OCI-LY7 (cell line): ENCODE data around the gene HEPACAM. TPM values are rescaled to one million over a fixed set of nuclear protein-coding genes. Genes with fewer than 3 reads are reported as not detected.

Experiments used
- BruUV-seq: library from RNA; stranded (reverse); fragments of 400-500 nt; replicated peaks from 2 replicates; lab custom pipeline; 2021; lab: Mats Ljungman, UMichigan
- CTCF ChIA-PET: fragments of 300-600 bp; sonication (Branson Sonifier 250); formaldehyde crosslinking; loops from one replicate; lab custom pipeline; 2022; ENCODE audit warnings: antibody characterized with exemption; ENCODE audit not compliant: unreplicated experiment; lab: Charles Lee
- POLR2A ChIA-PET: fragments of 300-600 bp; sonication (Branson Sonifier 250); formaldehyde crosslinking; loops from one replicate; lab custom pipeline; 2022; ENCODE audit warnings: antibody characterized with exemption; lab: Charles Lee
- DNase-seq: peaks from one replicate; pipeline ENCODE4 v3.0.0-alpha.2; 2015; ENCODE audit warnings: low spot score
- H2AFZ ChIP-seq: fragments of 200-600 bp; sonication (generic), shearing (Covaris generic); 2 replicates; pipeline ENCODE4 v1.6.1; 2014; ENCODE audit warnings: mild to moderate bottlenecking, antibody characterized with exemption, low read length, moderate library complexity
- H3K27ac ChIP-seq: fragments of 200-600 bp; sonication (generic); 2 replicates; pipeline ENCODE4 v1.5.1; 2014; ENCODE audit warnings: mixed run types, low read depth, mild to moderate bottlenecking, moderate library complexity, low read length, inconsistent platforms; ENCODE audit not compliant: poor library complexity, severe bottlenecking
- H3K36me3 ChIP-seq: fragments of 200-600 bp; sonication (generic); 2 replicates; pipeline ENCODE4 v1.6.1; 2014; ENCODE audit warnings: mild to moderate bottlenecking, antibody characterized with exemption, low read length, moderate library complexity, mixed read lengths; ENCODE audit not compliant: insufficient read depth
- H3K4me1 ChIP-seq: fragments of 200-600 bp; sonication (generic); 2 replicates; pipeline ENCODE4 v1.5.1; 2014; ENCODE audit warnings: mild to moderate bottlenecking, low read length; ENCODE audit not compliant: insufficient read depth, poor library complexity, severe bottlenecking
- H3K4me2 ChIP-seq: fragments of 200-600 bp; sonication (generic); 2 replicates; pipeline ENCODE4 v1.6.1; 2014; ENCODE audit warnings: mild to moderate bottlenecking, low read length
- H3K4me3 ChIP-seq: fragments of 200-600 bp; sonication (generic); 2 replicates; pipeline ENCODE4 v1.5.1; 2014; ENCODE audit warnings: mild to moderate bottlenecking, low read depth, low read length; ENCODE audit not compliant: poor library complexity, severe bottlenecking
- H3K79me2 ChIP-seq: fragments of 200-600 bp; sonication (generic); 2 replicates; pipeline ENCODE4 v1.6.1; 2016; ENCODE audit warnings: low read depth, mild to moderate bottlenecking, low read length, moderate library complexity, mixed read lengths; ENCODE audit not compliant: insufficient read depth
- H3K9me2 ChIP-seq: fragments of 200-600 bp; sonication (generic); 2 replicates; pipeline ENCODE4 v1.6.1; 2016; ENCODE audit warnings: mild to moderate bottlenecking, low read length, mixed read lengths; ENCODE audit not compliant: insufficient read depth
- H3K9me3 ChIP-seq: fragments of 200-600 bp; sonication (generic); 2 replicates; pipeline ENCODE4 v1.6.1; 2014; ENCODE audit warnings: mild to moderate bottlenecking, mixed run types, low read length, mixed read lengths
- H4K20me1 ChIP-seq: fragments of 200-600 bp; sonication (generic); 2 replicates; pipeline ENCODE4 v1.6.1; 2014; ENCODE audit warnings: mild to moderate bottlenecking, antibody characterized with exemption, low read length, moderate library complexity, mixed read lengths; ENCODE audit not compliant: insufficient read depth
- EZH2phosphoT487 ChIP-seq: fragments of 200-600 bp; sonication (generic); IDR thresholded peaks from 2 replicates; pipeline ENCODE4 v1.6.1; 2018; ENCODE audit warnings: low read depth, borderline replicate concordance, mild to moderate bottlenecking, mixed run types, antibody characterized with exemption, low read length, moderate library complexity, mixed read lengths
- intact Hi-C: fragments of 100-400 bp; cut with micrococcal nuclease; formaldehyde crosslinking; loops from one replicate; pipeline ENCODE4 v1.10.0; 2022; ENCODE audit not compliant: unreplicated experiment
- total RNA-seq, 2 experiments: library from RNA; depleted of rRNA in 1 of 2; stranded (reverse); fragments of >200 nt in 1 of 2; shearing (Covaris generic) in 1 of 2; gene quantifications; 2 replicates each; pipeline ENCODE4 v1.2.3, GENCODE V29; 2014 to 2022
- TF ChIP-seq, protein P1 (sequence below): fragments of 200-600 bp; sonication (generic); conservative IDR thresholded peaks from 2 replicates; pipeline ENCODE4 v1.5.1; 2014; ENCODE audit warnings: mild to moderate bottlenecking, antibody characterized with exemption, low read length, moderate library complexity, mixed read lengths

HEPACAM gene
- total RNA-seq, 2 experiments from 2014 or later, result not detected

DNA sequence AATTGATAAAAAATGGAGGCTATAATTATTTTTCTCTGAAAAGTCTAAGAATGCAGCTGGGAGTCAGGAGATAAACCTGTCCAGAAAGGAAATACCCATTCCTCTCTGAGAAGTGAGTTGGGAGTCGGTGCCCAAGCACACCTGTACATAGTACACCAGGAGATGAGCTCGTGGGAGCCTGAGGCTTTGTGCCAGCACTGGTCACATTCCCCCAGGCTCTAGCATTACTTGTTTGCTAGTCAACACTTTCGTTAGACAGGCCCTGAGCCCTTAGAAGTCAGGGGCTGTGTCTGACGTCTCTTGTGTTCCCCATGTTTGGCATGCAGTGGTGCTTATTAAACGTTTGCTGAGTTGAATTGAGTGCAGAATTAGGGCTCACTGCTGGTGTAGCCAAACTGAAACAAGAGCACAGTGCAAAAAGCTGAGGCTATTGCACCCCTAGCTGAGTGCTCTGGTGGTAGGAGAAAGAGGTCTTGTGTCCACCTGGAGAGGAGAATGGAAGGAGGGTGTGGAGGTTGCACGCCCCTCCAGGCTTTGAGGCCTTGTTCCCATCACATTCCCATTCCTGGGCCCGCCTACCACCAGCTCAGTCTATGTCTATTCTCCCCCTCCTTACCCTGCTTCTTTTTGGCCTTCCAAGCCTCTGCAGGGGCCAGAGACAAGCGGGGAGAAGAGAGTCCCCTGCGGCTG is 45.0 kb downstream of the HEPACAM start:
- H3K4me1 ChIP-seq, result no peaks in the 10 kb centered on the region
- H3K4me2 ChIP-seq, result no peak overlapping the region
- ChIA-PET CTCF (no interaction called here), POLR2A (interaction anchor here (0.6 to 1.4 kb wide), 3 partner anchors 9 to 875 kb away, joined by 3 to 5 read pairs (median 4); no protein-coding TSS in a partner anchor)
- intact Hi-C loops, result no loop called here
- no peak for DNase-seq
- H4K20me1 ChIP-seq, result no peaks in the 10 kb centered on the region
- no peak overlapping the region for H3K4me3 ChIP-seq
- H3K36me3 ChIP-seq, result no peaks in the 10 kb centered on the region
- no peaks in the 10 kb centered on the region for H3K9me2 ChIP-seq
- no peaks in the 10 kb centered on the region for H3K79me2 ChIP-seq
- H3K9me3 ChIP-seq, result no peaks in the 10 kb centered on the region
- H3K27ac ChIP-seq, result no peak overlapping the region
- H2AFZ ChIP-seq, result no peak overlapping the region
- BruUV-seq, result no TSS peak
- no peak for TF ChIP-seq EZH2phosphoT487
- TF ChIP-seq, protein P1, sequence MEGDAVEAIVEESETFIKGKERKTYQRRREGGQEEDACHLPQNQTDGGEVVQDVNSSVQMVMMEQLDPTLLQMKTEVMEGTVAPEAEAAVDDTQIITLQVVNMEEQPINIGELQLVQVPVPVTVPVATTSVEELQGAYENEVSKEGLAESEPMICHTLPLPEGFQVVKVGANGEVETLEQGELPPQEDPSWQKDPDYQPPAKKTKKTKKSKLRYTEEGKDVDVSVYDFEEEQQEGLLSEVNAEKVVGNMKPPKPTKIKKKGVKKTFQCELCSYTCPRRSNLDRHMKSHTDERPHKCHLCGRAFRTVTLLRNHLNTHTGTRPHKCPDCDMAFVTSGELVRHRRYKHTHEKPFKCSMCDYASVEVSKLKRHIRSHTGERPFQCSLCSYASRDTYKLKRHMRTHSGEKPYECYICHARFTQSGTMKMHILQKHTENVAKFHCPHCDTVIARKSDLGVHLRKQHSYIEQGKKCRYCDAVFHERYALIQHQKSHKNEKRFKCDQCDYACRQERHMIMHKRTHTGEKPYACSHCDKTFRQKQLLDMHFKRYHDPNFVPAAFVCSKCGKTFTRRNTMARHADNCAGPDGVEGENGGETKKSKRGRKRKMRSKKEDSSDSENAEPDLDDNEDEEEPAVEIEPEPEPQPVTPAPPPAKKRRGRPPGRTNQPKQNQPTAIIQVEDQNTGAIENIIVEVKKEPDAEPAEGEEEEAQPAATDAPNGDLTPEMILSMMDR, result no peak

DNA sequence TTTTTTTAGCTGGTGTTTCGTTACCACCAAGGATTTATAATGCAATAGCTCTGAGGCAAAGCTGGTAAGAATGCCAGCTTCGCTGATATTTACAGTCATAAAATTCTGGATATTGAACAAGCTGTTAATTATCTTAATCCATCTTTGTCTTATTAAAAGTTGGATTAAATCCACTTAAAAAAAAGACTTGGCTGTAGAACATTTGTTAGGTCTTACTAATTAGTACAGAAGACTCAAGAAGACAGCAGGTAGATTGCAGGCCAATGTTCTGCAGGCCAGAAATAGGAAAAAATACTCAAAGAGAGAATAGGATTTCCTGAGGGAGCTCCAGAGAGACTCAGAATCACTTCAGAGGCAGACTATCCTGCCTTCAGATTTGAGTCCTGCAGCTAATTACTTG is 45.7 kb downstream of the HEPACAM start:
- Histone ChIP-seq H3K79me2 (no peaks in the 10 kb centered on the region), H3K9me2 (no peaks in the 10 kb centered on the region), H3K9me3 (no peaks in the 10 kb centered on the region), H2AFZ (no peak overlapping the region), H3K27ac (no peak overlapping the region), H4K20me1 (no peaks in the 10 kb centered on the region), H3K36me3 (no peaks in the 10 kb centered on the region), H3K4me2 (no peak overlapping the region), H3K4me3 (no peak overlapping the region), H3K4me1 (no peaks in the 10 kb centered on the region)
- intact Hi-C loops, result no loop called here
- BruUV-seq, result no TSS peak
- POLR2A ChIA-PET, result interaction anchor here (0.6 to 1.4 kb wide), 3 partner anchors 9 to 363 kb away, joined by 3 to 5 read pairs (median 4); no protein-coding TSS in a partner anchor
- CTCF ChIA-PET, result no interaction called here
- no peak for TF ChIP-seq EZH2phosphoT487
- TF ChIP-seq, protein P1, result no peak
- DNase-seq, result no peak
